ENCODE data around the gene SZRD1.

- no peak for TF ChIP-seq FOS (IDR thresholded peaks at IDR 0.05; ENCODE audit: extremely low read depth, insufficient read length)
- TF ChIP-seq NR3C1 (CRISPR knock-in tag; IDR thresholded peaks at IDR 0.05): no peak
- no peak for TF ChIP-seq BRD4 (IDR thresholded peaks at IDR 0.05)
- TF ChIP-seq HBP1 (CRISPR knock-in tag; IDR thresholded peaks at IDR 0.05): no peak
- TF ChIP-seq CREB5 (CRISPR knock-in tag; IDR thresholded peaks at IDR 0.05): no peak
- TF ChIP-seq EP300 (IDR thresholded peaks at IDR 0.05; ENCODE audit: low read length): no peak
- TF ChIP-seq GABPA (tag; conservative IDR thresholded peaks at IDR 0.05; ENCODE audit: low read depth): no peak
- TF ChIP-seq BHLHE40 (IDR thresholded peaks at IDR 0.05; ENCODE audit: low read length): no peak
- TF ChIP-seq TSHZ1 (CRISPR knock-in tag; IDR thresholded peaks at IDR 0.05): no peak
These were observed 71.9 kb downstream of the SZRD1 start for GRCh38 chr1:16438924-16439323.
